Measurements from ENCODE around the gene SDF4.

DNA sequence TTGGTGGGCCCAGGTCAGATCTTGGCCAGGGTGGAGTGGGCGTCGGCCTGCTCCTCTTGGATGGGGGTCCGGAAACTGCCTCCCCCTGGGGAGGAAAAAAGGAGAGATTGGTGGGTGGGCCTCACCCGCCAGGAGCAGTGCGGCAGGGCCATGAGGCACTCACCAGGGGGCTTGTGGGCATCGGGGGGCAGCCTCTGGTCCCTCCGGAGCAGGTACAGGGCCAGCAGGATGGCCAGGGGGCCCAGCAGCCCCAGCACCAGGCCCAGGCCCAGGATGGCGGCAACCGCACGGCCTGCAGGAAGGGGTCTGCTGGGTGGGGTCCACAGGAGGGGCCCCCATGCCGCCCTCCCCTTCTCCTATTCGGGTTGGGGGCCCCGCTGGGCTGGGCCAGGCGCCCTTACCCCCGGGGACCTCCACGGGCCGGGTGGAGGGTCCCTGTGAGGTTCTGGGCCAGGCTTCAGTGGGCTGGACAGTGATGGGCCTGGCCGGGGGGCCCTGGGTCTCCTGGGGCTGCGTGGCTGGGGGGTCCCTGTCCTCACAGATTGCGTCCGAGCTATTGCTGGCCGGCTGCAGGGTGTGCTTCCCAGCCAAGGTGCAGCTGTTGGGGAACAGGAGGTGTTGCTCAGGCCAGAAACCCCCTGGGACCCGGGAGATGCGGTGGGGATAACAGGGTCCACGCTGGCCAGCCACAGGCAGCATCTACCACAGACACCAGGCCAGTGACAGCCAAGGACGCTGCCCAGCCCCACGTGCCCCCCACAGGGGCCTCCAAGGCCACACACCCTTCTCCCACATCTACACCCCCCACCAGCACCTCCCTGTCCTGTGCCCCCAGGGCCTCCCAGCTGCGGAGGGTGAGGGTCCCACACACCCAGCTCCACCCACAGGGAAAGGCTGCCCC, 20.0 kb downstream of the SDF4 start:
- TF ChIP-seq KDM5A (IDR thresholded peaks at IDR 0.05; ENCODE audit: low read length) (no peak), JUND (IDR thresholded peaks at IDR 0.05; ENCODE audit: low read length) (no peak), TEAD4 (IDR thresholded peaks at IDR 0.05; ENCODE audit: low read depth, low read length) (no peak)

Measured in H1 (cell line).